ENCODE results near the gene TXNDC11.

Gene TXNDC11

DNA sequence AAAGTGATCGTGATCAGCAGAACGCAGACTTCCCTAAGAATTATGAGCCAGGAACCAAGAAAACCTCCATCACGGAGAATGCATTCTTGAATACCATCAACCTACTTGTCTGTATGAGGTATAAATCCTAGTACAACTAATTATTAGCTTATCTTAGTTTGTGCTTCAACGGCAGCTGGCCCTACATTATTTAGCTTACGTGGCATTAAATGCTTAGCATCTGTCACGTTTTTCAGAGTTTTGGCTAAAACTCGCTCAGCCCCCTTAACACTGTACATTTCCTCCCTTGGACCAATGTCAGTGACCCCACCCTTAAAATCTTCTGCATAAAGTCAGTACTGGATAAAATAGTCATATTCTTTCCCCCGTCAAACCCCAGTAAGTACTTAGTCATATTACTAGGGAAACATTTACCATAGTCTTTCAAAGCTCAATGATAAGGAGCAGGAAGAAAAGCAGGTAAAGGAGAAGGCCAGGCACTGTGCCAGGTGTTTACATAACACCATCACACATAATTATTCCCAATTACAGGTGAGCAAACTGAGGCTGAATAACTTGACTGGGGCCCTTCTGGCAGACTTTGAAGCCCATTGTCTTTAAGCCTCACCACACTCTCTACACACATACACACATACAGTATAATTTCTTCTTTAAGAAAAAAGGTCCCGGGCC, 16.6 kb upstream of the TXNDC11 start:
- no peak overlapping the region for H3K4me3 ChIP-seq (ENCODE audit: insufficient read length, low read depth)
- no peaks in the 10 kb centered on the region for H3K4me1 ChIP-seq (ENCODE audit: insufficient read depth, insufficient read length)
- H3K9me3 ChIP-seq (ENCODE audit: insufficient read depth, low read length): no peaks in the 10 kb centered on the region
- no peaks in the 10 kb centered on the region for H3K27me3 ChIP-seq (ENCODE audit: insufficient read depth, insufficient read length)
- TF ChIP-seq SUZ12 (IDR thresholded peaks at IDR 0.05; ENCODE audit: extremely low read depth, insufficient read depth, insufficient read length): no peak
- no peak for TF ChIP-seq YY1 (IDR thresholded peaks at IDR 0.05; ENCODE audit: insufficient read depth, insufficient read length)
- TF ChIP-seq ZNF274 (IDR thresholded peaks at IDR 0.05; ENCODE audit: low read depth, low read length): no peak
- H3K9ac ChIP-seq (ENCODE audit: insufficient read length, low read depth): no peak overlapping the region
- peaks cover 85% of the 10 kb centered on the region for H3K36me3 ChIP-seq (ENCODE audit: insufficient read depth, insufficient read length, low read length)
- no peak for DNase-seq (ENCODE audit: low read depth, low spot score)

DNA sequence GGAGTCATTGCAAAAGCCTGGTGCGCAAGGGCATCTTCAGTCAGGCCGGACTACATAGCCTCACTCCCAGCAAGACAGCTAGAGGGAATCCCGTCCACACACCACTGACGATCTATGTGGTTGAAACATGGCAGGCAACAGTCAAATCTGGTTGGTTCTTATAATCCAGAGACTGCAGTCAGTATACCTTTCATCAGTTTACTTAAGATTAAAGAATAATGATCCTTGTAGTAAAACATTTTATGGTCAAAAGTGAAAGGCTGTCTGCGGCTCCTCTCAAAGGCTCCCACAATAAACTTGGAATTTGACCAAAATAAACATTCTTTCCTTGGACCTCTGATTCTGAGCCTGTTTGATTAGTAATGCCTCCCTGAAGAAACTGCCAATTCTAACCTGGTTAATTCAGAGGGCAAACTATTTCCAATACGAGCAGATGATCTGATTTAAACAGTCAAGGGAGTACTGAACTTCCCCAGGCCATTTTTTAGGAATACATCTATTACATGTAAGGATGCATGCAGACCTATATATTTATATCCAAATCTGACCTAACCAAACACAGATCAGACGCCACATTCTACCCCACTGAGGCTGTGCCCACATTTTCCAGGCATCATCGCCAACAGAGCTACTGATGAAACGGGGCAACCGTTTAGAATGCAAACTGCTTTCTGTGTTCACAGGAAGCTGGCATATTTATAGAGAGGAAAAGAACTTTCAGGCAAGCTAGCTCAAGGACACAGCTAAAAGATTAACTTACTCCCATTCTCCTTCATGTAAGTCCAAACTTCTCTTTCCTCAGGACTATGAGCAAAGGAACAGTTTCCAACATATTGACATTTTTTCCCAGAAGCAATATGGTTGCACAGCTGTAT, 15.3 kb upstream of the TXNDC11 start:
- Histone ChIP-seq H3K27me3 (ENCODE audit: insufficient read depth, insufficient read length) (no peaks in the 10 kb centered on the region), H3K9me3 (ENCODE audit: insufficient read depth, low read length) (no peaks in the 10 kb centered on the region), H3K9ac (ENCODE audit: insufficient read length, low read depth) (no peak overlapping the region), H3K4me1 (ENCODE audit: insufficient read depth, insufficient read length) (no peaks in the 10 kb centered on the region), H3K36me3 (ENCODE audit: insufficient read depth, insufficient read length, low read length) (peaks cover 88% of the 10 kb centered on the region), H3K4me3 (ENCODE audit: insufficient read length, low read depth) (no peak overlapping the region)
- TF ChIP-seq SUZ12 (IDR thresholded peaks at IDR 0.05; ENCODE audit: extremely low read depth, insufficient read depth, insufficient read length) (no peak), ZNF274 (IDR thresholded peaks at IDR 0.05; ENCODE audit: low read depth, low read length) (no peak), YY1 (IDR thresholded peaks at IDR 0.05; ENCODE audit: insufficient read depth, insufficient read length) (no peak)
- no peak for DNase-seq (ENCODE audit: low read depth, low spot score)

GRCh38 chr16:11756248-11756647, 13.6 kb upstream of the TXNDC11 start:
- Histone ChIP-seq H3K27me3 (ENCODE audit: insufficient read depth, insufficient read length) (no peaks in the 10 kb centered on the region), H3K9me3 (ENCODE audit: insufficient read depth, low read length) (no peaks in the 10 kb centered on the region), H3K36me3 (ENCODE audit: insufficient read depth, insufficient read length, low read length) (peaks cover 86% of the 10 kb centered on the region), H3K4me1 (ENCODE audit: insufficient read depth, insufficient read length) (no peaks in the 10 kb centered on the region), H3K9ac (ENCODE audit: insufficient read length, low read depth) (no peak overlapping the region), H3K4me3 (ENCODE audit: insufficient read length, low read depth) (no peak overlapping the region)
- no peak for DNase-seq (ENCODE audit: low read depth, low spot score)
- TF ChIP-seq ZNF274 (IDR thresholded peaks at IDR 0.05; ENCODE audit: low read depth, low read length) (no peak), YY1 (IDR thresholded peaks at IDR 0.05; ENCODE audit: insufficient read depth, insufficient read length) (no peak), SUZ12 (IDR thresholded peaks at IDR 0.05; ENCODE audit: extremely low read depth, insufficient read depth, insufficient read length) (no peak)

GRCh38 chr16:11755022-11755760, 12.5 kb upstream of the TXNDC11 start:
- Histone ChIP-seq H3K4me1 (ENCODE audit: insufficient read depth, insufficient read length) (no peaks in the 10 kb centered on the region), H3K9ac (ENCODE audit: insufficient read length, low read depth) (no peak overlapping the region), H3K4me3 (ENCODE audit: insufficient read length, low read depth) (no peak overlapping the region), H3K27me3 (ENCODE audit: insufficient read depth, insufficient read length) (no peaks in the 10 kb centered on the region), H3K9me3 (ENCODE audit: insufficient read depth, low read length) (no peaks in the 10 kb centered on the region), H3K36me3 (ENCODE audit: insufficient read depth, insufficient read length, low read length) (peaks cover 85% of the 10 kb centered on the region)
- TF ChIP-seq YY1 (IDR thresholded peaks at IDR 0.05; ENCODE audit: insufficient read depth, insufficient read length) (no peak), SUZ12 (IDR thresholded peaks at IDR 0.05; ENCODE audit: extremely low read depth, insufficient read depth, insufficient read length) (no peak), ZNF274 (IDR thresholded peaks at IDR 0.05; ENCODE audit: low read depth, low read length) (no peak)
- DNase-seq (ENCODE audit: low read depth, low spot score): no peak

DNA sequence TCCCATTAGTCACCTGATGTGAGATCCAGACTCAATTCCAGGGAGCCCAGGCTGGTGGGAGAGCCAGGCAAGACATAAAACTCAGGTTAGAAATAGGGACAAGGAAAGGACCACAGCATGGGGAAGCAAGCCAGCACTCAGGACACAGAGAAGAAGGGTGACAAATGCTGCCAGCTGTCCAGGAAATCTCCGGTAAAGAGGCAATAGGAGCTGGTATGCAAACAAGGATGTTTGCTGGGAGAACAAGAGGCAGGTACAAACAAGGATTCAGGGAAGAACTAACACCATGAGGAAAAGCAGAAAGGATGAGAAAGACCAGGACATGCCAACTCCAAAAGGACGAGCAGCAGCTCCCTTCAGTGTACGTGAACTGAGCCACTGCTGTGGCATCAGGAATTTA, 10.2 kb upstream of the TXNDC11 start:
- Histone ChIP-seq H3K27me3 (ENCODE audit: insufficient read depth, insufficient read length) (no peaks in the 10 kb centered on the region), H3K9ac (ENCODE audit: insufficient read length, low read depth) (no peak overlapping the region), H3K4me1 (ENCODE audit: insufficient read depth, insufficient read length) (no peaks in the 10 kb centered on the region), H3K4me3 (ENCODE audit: insufficient read length, low read depth) (no peak overlapping the region), H3K9me3 (ENCODE audit: insufficient read depth, low read length) (no peaks in the 10 kb centered on the region), H3K36me3 (ENCODE audit: insufficient read depth, insufficient read length, low read length) (peaks cover 77% of the 10 kb centered on the region)
- no peak for TF ChIP-seq ZNF274 (IDR thresholded peaks at IDR 0.05; ENCODE audit: low read depth, low read length)
- no peak for TF ChIP-seq YY1 (IDR thresholded peaks at IDR 0.05; ENCODE audit: insufficient read depth, insufficient read length)
- no peak for TF ChIP-seq SUZ12 (IDR thresholded peaks at IDR 0.05; ENCODE audit: extremely low read depth, insufficient read depth, insufficient read length)
- no peak for DNase-seq (ENCODE audit: low read depth, low spot score)

GRCh38 chr16:11750056-11750455, 7.4 kb upstream of the TXNDC11 start:
- Histone ChIP-seq H3K9me3 (ENCODE audit: insufficient read depth, low read length) (no peaks in the 10 kb centered on the region), H3K9ac (ENCODE audit: insufficient read length, low read depth) (no peak overlapping the region), H3K4me1 (ENCODE audit: insufficient read depth, insufficient read length) (no peaks in the 10 kb centered on the region), H3K4me3 (ENCODE audit: insufficient read length, low read depth) (no peak overlapping the region), H3K27me3 (ENCODE audit: insufficient read depth, insufficient read length) (no peaks in the 10 kb centered on the region), H3K36me3 (ENCODE audit: insufficient read depth, insufficient read length, low read length) (peaks cover 59% of the 10 kb centered on the region)
- no peak for DNase-seq (ENCODE audit: low read depth, low spot score)
- TF ChIP-seq YY1 (IDR thresholded peaks at IDR 0.05; ENCODE audit: insufficient read depth, insufficient read length) (no peak), ZNF274 (IDR thresholded peaks at IDR 0.05; ENCODE audit: low read depth, low read length) (no peak), SUZ12 (IDR thresholded peaks at IDR 0.05; ENCODE audit: extremely low read depth, insufficient read depth, insufficient read length) (no peak)
